GM19035 (cell line): ENCODE data around the gene HDAC3.
A peak's percentile ranks its signal among the peaks of the same experiment; 100 is the strongest.
"Not testable (repeated sequence)": the region's sequence is repeated elsewhere in the genome, so short reads cannot be mapped to it uniquely, and the experiment has no call there.

ENCODE experiments used
- ATAC-seq: cut with Tn5 transposase; IDR thresholded peaks from one replicate; pipeline ENCODE4 v1.9.1; 2021; ENCODE audit not compliant: unreplicated experiment

The HDAC3 gene

DNA sequence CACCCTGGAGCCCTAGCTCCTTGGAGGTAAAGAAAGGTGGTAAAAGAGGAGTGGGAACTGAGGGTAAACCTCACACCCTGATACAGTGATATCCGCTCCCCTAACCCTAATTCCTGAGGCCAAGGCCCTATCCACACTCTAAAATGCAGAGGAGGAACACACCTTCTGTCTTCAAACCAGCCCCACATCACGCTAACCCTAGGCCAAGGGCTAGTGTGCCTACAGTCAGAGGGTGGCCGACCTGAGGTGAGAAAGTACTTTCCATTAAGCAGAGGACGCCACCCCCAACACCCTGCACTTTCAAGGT lies 590 bp downstream of the HDAC3 start:
- ATAC-seq = no peak

DNA sequence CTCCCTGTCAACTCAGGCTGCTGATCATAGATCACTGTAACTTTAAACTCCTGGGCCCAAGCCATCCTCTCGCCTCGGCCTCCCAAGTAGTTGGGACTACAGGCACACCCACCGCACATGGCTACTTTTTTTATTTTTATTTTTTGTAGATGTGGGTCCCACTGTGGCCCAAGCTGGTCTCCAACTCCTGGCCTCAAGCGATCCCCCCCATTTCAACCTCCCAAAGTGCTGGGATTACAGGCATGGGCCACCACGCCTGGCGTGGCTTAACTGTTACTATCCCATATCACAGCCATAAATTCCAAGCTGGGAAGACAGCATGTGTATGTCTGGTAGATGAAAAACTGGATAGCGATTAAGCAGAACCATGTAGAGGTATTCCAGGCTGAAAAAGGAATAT lies 1.0 kb downstream of the HDAC3 start:
- ATAC-seq = no peak

DNA sequence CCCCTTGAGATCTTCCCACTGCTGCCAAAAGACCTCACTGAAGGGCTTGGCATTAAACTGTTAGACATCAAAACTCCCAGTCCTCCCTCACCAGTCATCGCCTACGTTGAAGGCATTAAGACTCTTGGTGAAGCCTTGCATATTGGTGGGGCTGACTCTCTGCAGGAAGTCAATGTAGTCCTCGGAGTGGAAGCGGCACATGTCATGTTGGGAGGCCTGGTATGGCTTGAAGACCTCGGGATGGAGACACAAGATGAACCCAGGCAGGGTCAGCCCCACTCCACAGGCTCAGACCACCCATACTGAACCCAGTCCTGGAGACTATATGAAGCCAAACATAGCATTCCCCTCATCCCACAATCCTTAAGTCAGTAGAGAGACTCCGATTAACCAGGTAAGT lies 1.9 kb downstream of the HDAC3 start:
- no peak for ATAC-seq

DNA sequence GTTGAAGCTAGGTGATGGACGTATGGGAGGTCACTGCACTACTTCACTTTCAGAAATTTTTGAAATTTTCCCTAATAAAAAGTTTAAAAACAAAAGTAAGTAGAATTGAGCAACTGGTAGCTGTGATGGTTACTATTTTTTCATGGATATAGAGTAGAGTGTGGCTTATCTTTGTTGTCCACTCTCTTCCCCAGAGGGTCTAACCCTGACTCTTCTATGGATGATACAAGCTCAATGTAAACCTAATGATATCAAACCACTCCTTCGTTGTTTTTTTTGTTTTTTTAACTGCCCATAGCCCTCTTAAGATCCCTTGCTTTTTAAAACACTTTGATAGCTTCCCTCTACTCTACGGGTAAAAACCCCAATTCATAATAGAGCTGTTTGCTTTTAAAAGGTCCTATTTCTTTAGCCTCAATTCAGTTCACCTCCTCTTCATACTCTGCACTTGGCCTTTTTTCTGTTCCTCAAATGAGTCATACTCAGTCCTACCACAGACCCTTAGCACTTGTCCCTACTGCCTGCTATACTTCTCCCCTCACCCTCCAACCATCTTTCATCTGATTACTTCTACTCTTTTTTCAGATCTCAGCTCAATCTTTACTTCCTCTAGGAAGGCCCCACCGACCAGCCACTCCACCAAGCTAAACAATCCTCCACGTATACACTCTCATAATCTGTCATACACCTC lies 2.6 kb downstream of the HDAC3 start:
- peak; percentile 62 for ATAC-seq

- ATAC-seq = no peak
Observed at GRCh38 chr5:141632650-141633049, 4.0 kb downstream of the HDAC3 start.

DNA sequence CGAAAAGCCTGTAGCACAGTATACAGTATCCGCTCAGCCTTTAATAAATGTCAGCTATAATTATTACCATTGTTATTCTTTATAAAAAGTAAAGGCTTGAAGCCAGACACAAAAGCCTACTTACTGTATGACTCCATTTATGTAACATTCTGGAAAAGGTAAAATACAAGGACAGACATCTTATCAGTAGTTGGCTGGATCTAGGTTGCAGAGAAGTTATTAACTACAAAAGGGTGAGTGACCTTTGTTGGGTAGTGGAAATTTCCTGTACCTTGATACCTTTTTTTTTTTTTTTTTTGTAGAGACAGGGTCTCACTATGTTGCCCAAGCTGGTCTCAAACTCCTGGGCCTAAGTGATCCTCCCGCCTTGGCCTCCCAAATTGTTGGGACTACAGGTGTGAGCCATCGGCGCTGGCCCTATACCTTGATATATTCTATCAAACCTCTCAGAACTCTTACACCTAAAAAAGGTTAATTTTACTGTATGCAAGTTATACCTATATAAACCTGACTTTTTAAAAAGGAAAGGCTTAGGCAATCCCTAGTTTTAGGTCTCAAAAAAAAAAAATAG lies 6.0 kb downstream of the HDAC3 start:
- ATAC-seq = no peak

- ATAC-seq = no peak
Observed at GRCh38 chr5:141628175-141628788, 8.4 kb downstream of the HDAC3 start.

- ATAC-seq = no peak
Observed at GRCh38 chr5:141623611-141624010, 13.0 kb downstream of the HDAC3 start.

DNA sequence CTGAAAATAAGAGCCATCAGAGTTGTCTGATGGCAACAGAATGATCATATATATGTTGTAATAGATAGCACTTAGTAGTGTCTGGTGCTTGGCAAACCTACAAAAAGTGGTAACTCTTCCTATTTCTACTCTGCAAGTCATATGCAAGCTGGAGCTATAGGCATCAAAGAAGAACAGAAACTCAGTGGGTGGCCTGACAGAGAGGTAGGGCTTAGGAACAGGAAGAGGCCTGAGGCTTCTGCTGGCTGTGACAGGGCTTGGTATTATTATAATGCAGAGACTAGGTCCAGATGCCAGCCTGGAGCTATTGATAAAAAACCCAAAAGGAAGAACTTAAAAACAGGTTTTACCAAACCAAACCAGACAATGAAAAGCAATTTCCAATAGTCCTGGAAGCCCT lies 13.5 kb downstream of the HDAC3 start:
- peak; percentile 39 for ATAC-seq

GRCh38 chr5:141618804-141619554 lies 17.7 kb downstream of the HDAC3 start, which contains the start of gene DIAPH1:
DIAPH1 (minus strand) TSS chr5:141619000; CDS start chr5:141618914, 86 bp downstream.
- ATAC-seq = peak; percentile 81

- ATAC-seq = peak; percentile 33
Observed at GRCh38 chr5:141618030-141618803, 18.4 kb downstream of the HDAC3 start.

DNA sequence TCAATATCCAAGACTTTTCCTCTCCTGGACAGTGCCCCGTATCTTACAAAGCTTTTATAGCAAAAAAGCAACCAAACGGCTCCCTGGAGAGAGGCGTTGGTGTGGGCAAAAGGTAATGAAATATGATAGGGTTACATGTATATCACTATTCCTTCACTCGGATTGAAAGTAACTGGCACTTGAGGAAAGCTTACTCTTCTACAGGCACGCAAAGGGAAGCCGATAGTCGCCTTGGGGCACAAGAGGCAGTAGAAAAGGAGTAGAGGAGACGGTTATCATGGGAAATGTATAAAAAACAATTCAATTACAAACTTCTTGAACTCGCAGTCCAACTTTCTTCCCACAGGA lies 19.0 kb downstream of the HDAC3 start:
- no peak for ATAC-seq

GRCh38 chr5:141617128-141617527 lies 19.5 kb downstream of the HDAC3 start:
- ATAC-seq = no peak

- ATAC-seq = no peak
Observed at GRCh38 chr5:141615991-141616720, 20.5 kb downstream of the HDAC3 start.

- ATAC-seq = no peak
Observed at GRCh38 chr5:141613344-141613743, 23.3 kb downstream of the HDAC3 start.

DNA sequence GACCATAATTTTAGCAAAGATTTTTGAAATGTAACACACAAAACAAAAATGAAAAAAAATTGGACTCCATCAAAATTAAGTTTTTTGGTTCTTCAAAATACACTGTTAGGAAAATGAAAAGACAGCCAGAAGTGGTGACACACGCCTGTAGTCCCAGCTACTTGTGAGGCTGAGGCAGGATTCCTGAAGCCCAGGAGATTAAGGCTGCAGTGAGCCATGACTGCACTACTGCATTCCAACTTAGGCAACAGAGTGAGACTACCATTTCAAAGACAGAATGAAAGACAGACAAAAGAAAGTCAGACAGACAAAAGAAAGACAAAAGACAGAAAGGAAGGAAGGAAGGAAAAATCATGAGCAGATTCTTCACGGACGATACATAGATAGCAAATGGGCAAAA lies 25.4 kb downstream of the HDAC3 start:
- no peak for ATAC-seq

GRCh38 chr5:141609921-141610320 lies 26.7 kb downstream of the HDAC3 start:
- not testable (repeated sequence) for ATAC-seq

DNA sequence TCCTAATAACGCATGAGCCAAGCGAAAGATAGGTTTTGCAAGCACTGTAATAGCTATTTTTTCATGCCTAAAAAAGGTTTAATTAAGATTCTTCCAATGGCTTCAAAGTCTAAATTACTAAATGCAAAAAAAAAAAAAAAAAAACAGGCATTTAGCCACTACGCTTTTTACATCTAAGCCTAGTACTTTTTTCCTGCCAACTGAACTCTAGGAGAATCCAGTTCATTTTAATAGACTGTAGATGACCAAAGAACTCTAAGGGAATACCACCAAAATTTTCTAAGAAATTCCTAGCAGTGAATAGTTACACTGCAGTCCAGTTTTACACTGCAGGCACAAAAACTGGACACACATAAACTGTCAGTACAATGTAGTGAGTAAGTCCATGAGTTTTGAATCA lies 27.6 kb downstream of the HDAC3 start:
- ATAC-seq = no peak

- no peak for ATAC-seq
Observed at GRCh38 chr5:141608557-141608956, 28.1 kb downstream of the HDAC3 start.

- ATAC-seq = no peak
Observed at GRCh38 chr5:141608046-141608445, 28.6 kb downstream of the HDAC3 start.
